Lung (tissue), 12 donors: ENCODE measurements around the gene SRCAP. TPM values are rescaled to one million over a fixed set of nuclear protein-coding genes. Genes with fewer than 3 reads are reported as not detected.

Experiments
- ATAC-seq: fragments of 200-7000 bp; cut with Tn5 transposase; one replicate; pipeline ENCODE4 v1.9.1; 2020; ENCODE audit warnings: moderate number of reproducible peaks; ENCODE audit not compliant: insufficient read depth, low FRiP score
- DNase-seq, 3 donors: peaks; one replicate each; pipeline ENCODE4 v3.0.0-alpha.2; 2013 to 2017
- H3K27ac ChIP-seq, 2 donors: one replicate each; pipeline ENCODE4 v1.5.1; 2013; ENCODE audit warnings: mild to moderate bottlenecking in 2 of 2, moderate library complexity in 2 of 2, control low read depth in 1 of 2, inconsistent platforms in 1 of 2, low read depth in 1 of 2, low read length in 1 of 2
- H3K27me3 ChIP-seq, 3 donors: one replicate each; pipeline ENCODE4 v1.5.1; 2013; ENCODE audit warnings: low read length in 2 of 3; ENCODE audit not compliant: control insufficient read depth in 3 of 3, insufficient read depth in 3 of 3
- H3K36me3 ChIP-seq, 4 donors: one replicate each; pipeline ENCODE4 v1.5.1; 2013; ENCODE audit warnings: low read length in 4 of 4, mild to moderate bottlenecking in 1 of 4, moderate library complexity in 1 of 4; ENCODE audit not compliant: control insufficient read depth in 4 of 4, insufficient read depth in 4 of 4
- H3K4me1 ChIP-seq, 5 donors: one replicate each; pipeline ENCODE4 v1.5.1; 2013; ENCODE audit warnings: low read length in 5 of 5, mild to moderate bottlenecking in 2 of 5, moderate library complexity in 1 of 5; ENCODE audit not compliant: control insufficient read depth in 5 of 5, insufficient read depth in 5 of 5
- H3K4me3 ChIP-seq: one replicate; pipeline ENCODE4 v1.5.1; 2013; ENCODE audit warnings: mild to moderate bottlenecking, control low read depth, moderate library complexity
- H3K9ac ChIP-seq, 2 donors: one replicate each; pipeline ENCODE4 v1.5.1; 2013; ENCODE audit warnings: low read length in 2 of 2, control low read depth in 1 of 2; ENCODE audit not compliant: insufficient read depth in 1 of 2
- H3K9me3 ChIP-seq, 4 donors: one replicate each; pipeline ENCODE4 v1.5.1; 2013; ENCODE audit warnings: low read length in 3 of 4, mild to moderate bottlenecking in 1 of 4, moderate library complexity in 1 of 4; ENCODE audit not compliant: control insufficient read depth in 4 of 4, insufficient read depth in 3 of 4
- WGBS, 2 donors: extraction: QIAGEN DNeasy Blood & Tissue Kit; methylation state at CpG; one replicate each; pipeline ENCODE4 v1.1.7; 2013; 5-methylcytosine and 5-hydroxymethylcytosine counted together
- polyA plus RNA-seq, 2 donors: library from polyadenylated mRNA; stranded (reverse); fragments of 200-250 nt; gene quantifications; one replicate each; pipeline ENCODE4 v1.2.1, GENCODE V29; 2013
- total RNA-seq, 2 donors: library from RNA; depleted of rRNA in 1 of 2; stranded (reverse); fragments of >200 nt in 1 of 2; gene quantifications; one replicate each; pipeline ENCODE4 v1.2.1, GENCODE V29; 2014 to 2021
- TF ChIP-seq, protein P1 (sequence below): IDR thresholded peaks from 2 replicates; pipeline ENCODE4 v1.5.1; 2012; ENCODE audit warnings: mild to moderate bottlenecking; ENCODE audit errors: control extremely low read depth, extremely low read depth
- donor health status: control.
- donor health status: control.
- donor health status: Bipolar disorder and iron deficiency.
- donor health status: healthy.
- donor health status: DM: yes; HTN: yes; CAD: no.

SRCAP gene
- total and polyA plus RNA-seq, 4 donors = 13.4 to 61.0 (median 31.3) TPM

DNA sequence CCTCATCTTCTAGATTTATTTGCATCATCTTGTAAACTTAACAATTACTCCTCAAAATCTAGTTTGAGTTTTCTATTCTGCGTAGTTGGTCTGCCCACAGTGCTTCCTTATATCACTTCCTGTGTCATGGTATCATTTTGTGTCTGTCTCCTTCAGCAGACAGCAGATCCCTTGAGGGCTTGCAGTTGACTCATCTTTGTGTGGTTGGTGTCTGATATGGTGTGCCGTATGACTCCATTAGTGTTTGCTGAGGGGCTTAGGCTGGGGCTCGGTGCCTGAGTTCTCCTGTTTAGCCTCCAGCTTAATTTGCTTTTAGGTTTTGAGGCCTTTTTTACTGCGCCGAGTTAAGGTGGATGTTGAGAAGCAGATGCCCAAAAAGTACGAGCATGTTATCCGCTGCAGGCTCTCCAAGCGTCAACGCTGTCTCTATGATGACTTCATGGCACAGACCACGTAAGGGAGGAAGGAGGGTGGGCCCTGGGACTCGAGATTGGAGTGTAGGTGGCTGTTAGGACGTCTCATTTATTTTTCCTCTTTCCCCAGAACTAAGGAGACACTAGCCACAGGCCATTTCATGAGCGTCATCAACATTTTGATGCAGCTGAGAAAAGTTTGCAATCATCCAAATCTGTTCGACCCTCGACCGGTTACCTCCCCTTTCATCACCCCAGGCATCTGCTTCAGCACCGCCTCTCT is 16.9 kb downstream of the SRCAP start:
- H3K4me1 ChIP-seq = no peaks in the 10 kb centered on the region
- peaks cover 37 to 68% (median 61%) of the 10 kb centered on the region in 4 donors for H3K36me3 ChIP-seq
- ATAC-seq (no peak), DNase-seq (no peak)
- WGBS, 2 donors = 84 to 85% methylated on average over 17 of the region's 17 CpGs
- no peak overlapping the region for H3K4me3 ChIP-seq
- peak overlapping the region in 1 of 2 donors; percentile 75 for H3K27ac ChIP-seq
- no peaks in the 10 kb centered on the region for H3K9me3 ChIP-seq
- H3K9ac ChIP-seq = no peak overlapping the region
- TF ChIP-seq, protein P1, sequence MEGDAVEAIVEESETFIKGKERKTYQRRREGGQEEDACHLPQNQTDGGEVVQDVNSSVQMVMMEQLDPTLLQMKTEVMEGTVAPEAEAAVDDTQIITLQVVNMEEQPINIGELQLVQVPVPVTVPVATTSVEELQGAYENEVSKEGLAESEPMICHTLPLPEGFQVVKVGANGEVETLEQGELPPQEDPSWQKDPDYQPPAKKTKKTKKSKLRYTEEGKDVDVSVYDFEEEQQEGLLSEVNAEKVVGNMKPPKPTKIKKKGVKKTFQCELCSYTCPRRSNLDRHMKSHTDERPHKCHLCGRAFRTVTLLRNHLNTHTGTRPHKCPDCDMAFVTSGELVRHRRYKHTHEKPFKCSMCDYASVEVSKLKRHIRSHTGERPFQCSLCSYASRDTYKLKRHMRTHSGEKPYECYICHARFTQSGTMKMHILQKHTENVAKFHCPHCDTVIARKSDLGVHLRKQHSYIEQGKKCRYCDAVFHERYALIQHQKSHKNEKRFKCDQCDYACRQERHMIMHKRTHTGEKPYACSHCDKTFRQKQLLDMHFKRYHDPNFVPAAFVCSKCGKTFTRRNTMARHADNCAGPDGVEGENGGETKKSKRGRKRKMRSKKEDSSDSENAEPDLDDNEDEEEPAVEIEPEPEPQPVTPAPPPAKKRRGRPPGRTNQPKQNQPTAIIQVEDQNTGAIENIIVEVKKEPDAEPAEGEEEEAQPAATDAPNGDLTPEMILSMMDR = no peak
- no peaks in the 10 kb centered on the region for H3K27me3 ChIP-seq

DNA sequence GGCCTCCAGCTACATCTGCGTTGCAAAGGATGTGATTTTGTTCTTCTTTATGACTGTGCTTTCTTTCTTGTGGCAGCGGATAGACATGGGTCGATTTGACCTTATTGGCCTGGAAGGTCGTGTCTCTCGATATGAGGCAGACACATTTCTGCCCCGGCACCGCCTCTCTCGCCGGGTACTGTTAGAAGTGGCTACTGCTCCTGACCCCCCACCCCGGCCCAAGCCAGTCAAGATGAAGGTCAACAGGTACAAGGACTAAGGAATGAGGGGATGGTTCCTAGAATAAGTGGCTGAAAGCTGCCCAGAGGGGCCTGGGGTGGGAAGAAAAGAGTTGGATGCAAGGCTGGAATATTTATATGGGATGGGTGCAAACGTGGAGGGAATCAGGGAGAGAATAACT is 21.1 kb downstream of the SRCAP start:
- no peaks in the 10 kb centered on the region for H3K27me3 ChIP-seq
- DNase-seq = no peak
- WGBS, 2 donors = 91 to 94% methylated on average over 11 of the region's 11 CpGs
- no peaks in the 10 kb centered on the region for H3K9me3 ChIP-seq
- peaks cover 50 to 76% (median 65%) of the 10 kb centered on the region in 4 donors for H3K36me3 ChIP-seq
- no peaks in the 10 kb centered on the region for H3K4me1 ChIP-seq
- H3K4me3 ChIP-seq = no peak overlapping the region
- TF ChIP-seq, protein P1 = no peak
- no peak overlapping the region for H3K27ac ChIP-seq
- H3K9ac ChIP-seq = no peak overlapping the region
- no peak for ATAC-seq

DNA sequence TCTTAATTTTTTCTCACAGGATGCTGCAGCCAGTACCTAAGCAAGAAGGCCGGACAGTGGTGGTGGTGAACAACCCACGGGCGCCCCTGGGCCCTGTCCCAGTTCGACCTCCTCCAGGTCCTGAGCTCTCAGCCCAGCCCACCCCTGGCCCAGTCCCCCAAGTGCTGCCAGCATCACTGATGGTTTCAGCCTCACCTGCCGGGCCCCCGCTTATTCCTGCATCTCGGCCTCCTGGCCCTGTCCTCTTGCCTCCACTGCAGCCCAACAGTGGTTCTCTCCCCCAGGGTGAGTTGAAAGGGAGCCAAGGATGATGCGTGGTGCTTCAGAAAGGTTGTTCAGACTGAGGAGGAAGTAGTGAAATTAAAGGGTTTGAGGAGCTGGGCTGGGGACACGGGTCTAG is 21.7 kb downstream of the SRCAP start:
- ATAC-seq = no peak
- no peak for DNase-seq
- Histone ChIP-seq H3K27me3 (no peaks in the 10 kb centered on the region), H3K9ac (no peak overlapping the region), H3K4me3 (no peak overlapping the region), H3K27ac (no peak overlapping the region), H3K36me3 (peaks cover 50 to 77% (median 65%) of the 10 kb centered on the region in 4 donors), H3K4me1 (no peaks in the 10 kb centered on the region), H3K9me3 (no peaks in the 10 kb centered on the region)
- 83 to 85% methylated on average over 9 of the region's 9 CpGs for WGBS, 2 donors
- TF ChIP-seq, protein P1 = no peak
